WTC11 (cell line): Measurements from ENCODE around the gene DDX11. TPM values are rescaled to one million over a fixed set of nuclear protein-coding genes. Genes with fewer than 3 reads are reported as not detected.
"Not testable (repeated sequence)": the region's sequence is repeated elsewhere in the genome, so short reads cannot be mapped to it uniquely, and the experiment has no call there.

Experiments used
- ATAC-seq: fragments of 200-7000 bp; cut with Tn5 transposase; 2 replicates; pipeline ENCODE4 v1.10.0; 2021; ENCODE audit warnings: mild to moderate bottlenecking, moderate library complexity
- CTCF ChIA-PET: fragments of 300-600 bp; sonication (Branson Sonifier 250); formaldehyde crosslinking; loops from one replicate; lab custom pipeline; 2021; ENCODE audit warnings: antibody characterized with exemption; lab: Charles Lee
- POLR2A ChIA-PET: fragments of 350-600 bp; sonication (Branson Sonifier 250); formaldehyde crosslinking; loops from one replicate; lab custom pipeline; 2021; ENCODE audit warnings: antibody characterized with exemption; lab: Charles Lee
- DNase-seq: peaks from one replicate; pipeline ENCODE4 v3.0.0; 2021; ENCODE audit warnings: low spot score
- H3K27ac Mint-ChIP-seq: 2 replicates; pipeline ENCODE4 v1.8.0; 2021; ENCODE audit warnings: mixed read lengths
- H3K27me3 Mint-ChIP-seq: 2 replicates; pipeline ENCODE4 v1.8.0; 2021; ENCODE audit warnings: low read depth, mild to moderate bottlenecking, moderate library complexity, mixed read lengths
- H3K36me3 Mint-ChIP-seq: 2 replicates; pipeline ENCODE4 v1.8.0; 2021; ENCODE audit warnings: mixed read lengths
- H3K4me1 Mint-ChIP-seq: 2 replicates; pipeline ENCODE4 v1.8.0; 2022; ENCODE audit warnings: mixed read lengths
- H3K4me3 Mint-ChIP-seq: 2 replicates; pipeline ENCODE4 v1.8.0; 2021; ENCODE audit warnings: mild to moderate bottlenecking, moderate library complexity, mixed read lengths
- H3K9me3 Mint-ChIP-seq: 2 replicates; pipeline ENCODE4 v1.8.0; 2021; ENCODE audit warnings: mixed read lengths
- CBFB ChIP-seq: sonication (generic); formaldehyde crosslinking; IDR thresholded peaks from 2 replicates; pipeline ENCODE4 v1.8.1; 2022; ENCODE audit warnings: mild to moderate bottlenecking, low read depth, missing genetic modification reagents
- ETV6 ChIP-seq: sonication (generic); formaldehyde crosslinking; IDR thresholded peaks from 2 replicates; pipeline ENCODE4 v1.8.1; 2022; ENCODE audit warnings: mild to moderate bottlenecking, missing genetic modification reagents
- GRHL2 ChIP-seq: fragments of 250-450 bp; sonication (Bioruptor Pico); IDR thresholded peaks from 2 replicates; pipeline ENCODE4 v1.8.0; 2022; ENCODE audit warnings: mild to moderate bottlenecking, moderate library complexity; ENCODE audit not compliant: insufficient replicate concordance, severe bottlenecking
- MXD4 ChIP-seq: fragments of 250-450 bp; sonication (Bioruptor Pico); IDR thresholded peaks from 2 replicates; pipeline ENCODE4 v1.8.0; 2021; ENCODE audit warnings: mild to moderate bottlenecking, moderate library complexity, borderline replicate concordance
- ZNF121 ChIP-seq: sonication (generic); formaldehyde crosslinking; IDR thresholded peaks from 2 replicates; pipeline ENCODE4 v1.8.0; 2023; ENCODE audit warnings: missing genetic modification reagents
- total RNA-seq: library from RNA; stranded (reverse); gene quantifications from 3 replicates; pipeline ENCODE4 v1.2.3, GENCODE V29; 2021
- TF ChIP-seq, protein P1 (sequence below): fragments of 200-600 bp; IDR thresholded peaks from 2 replicates; pipeline ENCODE4 v1.8.0; 2022; ENCODE audit warnings: antibody characterized with exemption
- TF ChIP-seq, protein P2 (sequence below): sonication (generic); formaldehyde crosslinking; IDR thresholded peaks from 2 replicates; pipeline ENCODE4 v1.8.1; 2022; ENCODE audit warnings: mild to moderate bottlenecking, missing genetic modification reagents, moderate library complexity, borderline replicate concordance
- TF ChIP-seq, protein P3 (sequence below): sonication (generic); formaldehyde crosslinking; IDR thresholded peaks from 2 replicates; pipeline ENCODE4 v1.8.1; 2023; ENCODE audit warnings: mild to moderate bottlenecking, missing genetic modification reagents

DDX11 gene
- total RNA-seq, 1 experiment from 2014 or later = 219 TPM

DNA sequence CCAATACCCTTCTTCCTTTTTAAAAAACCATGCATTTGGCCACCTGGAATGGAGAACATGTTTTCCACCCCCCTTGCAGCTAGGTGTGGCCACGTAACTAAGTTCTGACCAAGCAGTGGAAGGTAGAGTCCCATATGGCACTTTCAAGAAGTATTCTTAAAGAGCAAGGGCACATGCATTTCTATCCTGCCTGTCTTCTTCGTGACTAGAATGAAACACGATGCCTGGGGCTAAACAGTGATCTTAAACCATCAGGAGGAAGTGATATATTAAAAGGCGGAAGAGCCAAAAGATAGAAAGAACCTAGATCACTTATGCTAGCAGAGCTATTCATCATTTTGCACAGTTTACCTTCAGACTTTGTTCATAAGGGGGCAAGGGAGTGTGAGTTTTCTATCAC lies 16.0 kb upstream of the DDX11 start (continued):
- TF ChIP-seq GRHL2 (CRISPR knock-in tag) (no peak), CBFB (CRISPR knock-in tag) (no peak), MXD4 (CRISPR knock-in tag) (no peak), ZNF121 (CRISPR knock-in tag) (no peak), ETV6 (no peak)
- TF ChIP-seq, protein P1, sequence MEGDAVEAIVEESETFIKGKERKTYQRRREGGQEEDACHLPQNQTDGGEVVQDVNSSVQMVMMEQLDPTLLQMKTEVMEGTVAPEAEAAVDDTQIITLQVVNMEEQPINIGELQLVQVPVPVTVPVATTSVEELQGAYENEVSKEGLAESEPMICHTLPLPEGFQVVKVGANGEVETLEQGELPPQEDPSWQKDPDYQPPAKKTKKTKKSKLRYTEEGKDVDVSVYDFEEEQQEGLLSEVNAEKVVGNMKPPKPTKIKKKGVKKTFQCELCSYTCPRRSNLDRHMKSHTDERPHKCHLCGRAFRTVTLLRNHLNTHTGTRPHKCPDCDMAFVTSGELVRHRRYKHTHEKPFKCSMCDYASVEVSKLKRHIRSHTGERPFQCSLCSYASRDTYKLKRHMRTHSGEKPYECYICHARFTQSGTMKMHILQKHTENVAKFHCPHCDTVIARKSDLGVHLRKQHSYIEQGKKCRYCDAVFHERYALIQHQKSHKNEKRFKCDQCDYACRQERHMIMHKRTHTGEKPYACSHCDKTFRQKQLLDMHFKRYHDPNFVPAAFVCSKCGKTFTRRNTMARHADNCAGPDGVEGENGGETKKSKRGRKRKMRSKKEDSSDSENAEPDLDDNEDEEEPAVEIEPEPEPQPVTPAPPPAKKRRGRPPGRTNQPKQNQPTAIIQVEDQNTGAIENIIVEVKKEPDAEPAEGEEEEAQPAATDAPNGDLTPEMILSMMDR = no peak
- TF ChIP-seq, protein P2, sequence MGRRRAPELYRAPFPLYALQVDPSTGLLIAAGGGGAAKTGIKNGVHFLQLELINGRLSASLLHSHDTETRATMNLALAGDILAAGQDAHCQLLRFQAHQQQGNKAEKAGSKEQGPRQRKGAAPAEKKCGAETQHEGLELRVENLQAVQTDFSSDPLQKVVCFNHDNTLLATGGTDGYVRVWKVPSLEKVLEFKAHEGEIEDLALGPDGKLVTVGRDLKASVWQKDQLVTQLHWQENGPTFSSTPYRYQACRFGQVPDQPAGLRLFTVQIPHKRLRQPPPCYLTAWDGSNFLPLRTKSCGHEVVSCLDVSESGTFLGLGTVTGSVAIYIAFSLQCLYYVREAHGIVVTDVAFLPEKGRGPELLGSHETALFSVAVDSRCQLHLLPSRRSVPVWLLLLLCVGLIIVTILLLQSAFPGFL (CRISPR knock-in tag) = no peak
- TF ChIP-seq, protein P3, sequence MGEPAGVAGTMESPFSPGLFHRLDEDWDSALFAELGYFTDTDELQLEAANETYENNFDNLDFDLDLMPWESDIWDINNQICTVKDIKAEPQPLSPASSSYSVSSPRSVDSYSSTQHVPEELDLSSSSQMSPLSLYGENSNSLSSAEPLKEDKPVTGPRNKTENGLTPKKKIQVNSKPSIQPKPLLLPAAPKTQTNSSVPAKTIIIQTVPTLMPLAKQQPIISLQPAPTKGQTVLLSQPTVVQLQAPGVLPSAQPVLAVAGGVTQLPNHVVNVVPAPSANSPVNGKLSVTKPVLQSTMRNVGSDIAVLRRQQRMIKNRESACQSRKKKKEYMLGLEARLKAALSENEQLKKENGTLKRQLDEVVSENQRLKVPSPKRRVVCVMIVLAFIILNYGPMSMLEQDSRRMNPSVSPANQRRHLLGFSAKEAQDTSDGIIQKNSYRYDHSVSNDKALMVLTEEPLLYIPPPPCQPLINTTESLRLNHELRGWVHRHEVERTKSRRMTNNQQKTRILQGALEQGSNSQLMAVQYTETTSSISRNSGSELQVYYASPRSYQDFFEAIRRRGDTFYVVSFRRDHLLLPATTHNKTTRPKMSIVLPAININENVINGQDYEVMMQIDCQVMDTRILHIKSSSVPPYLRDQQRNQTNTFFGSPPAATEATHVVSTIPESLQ (CRISPR knock-in tag) = no peak

DNA sequence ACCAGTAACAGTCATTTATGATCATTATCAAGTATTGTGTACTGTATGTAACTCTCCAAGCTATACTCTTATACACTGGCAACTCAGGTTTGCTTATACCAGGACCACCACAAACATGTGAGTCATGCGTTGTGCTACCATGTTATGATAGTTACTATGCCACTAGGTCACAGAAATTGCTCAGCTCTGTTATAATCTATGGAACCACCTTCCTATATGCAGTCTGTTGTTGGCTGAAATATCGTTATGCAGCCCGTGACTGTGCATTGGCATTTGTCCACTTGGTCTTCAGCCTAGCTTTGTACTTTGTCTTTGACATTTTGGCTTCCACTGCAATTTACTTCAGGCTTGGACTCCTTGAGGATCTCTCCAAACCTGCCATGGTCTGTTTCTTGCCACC lies 7.5 kb upstream of the DDX11 start:
- H3K4me1 Mint-ChIP-seq, ATAC-seq, H3K9me3 Mint-ChIP-seq, POLR2A ChIA-PET, H3K36me3 Mint-ChIP-seq, H3K4me3 Mint-ChIP-seq, DNase-seq, H3K27me3 Mint-ChIP-seq, CTCF ChIA-PET, H3K27ac Mint-ChIP-seq: not testable (repeated sequence)

DNA sequence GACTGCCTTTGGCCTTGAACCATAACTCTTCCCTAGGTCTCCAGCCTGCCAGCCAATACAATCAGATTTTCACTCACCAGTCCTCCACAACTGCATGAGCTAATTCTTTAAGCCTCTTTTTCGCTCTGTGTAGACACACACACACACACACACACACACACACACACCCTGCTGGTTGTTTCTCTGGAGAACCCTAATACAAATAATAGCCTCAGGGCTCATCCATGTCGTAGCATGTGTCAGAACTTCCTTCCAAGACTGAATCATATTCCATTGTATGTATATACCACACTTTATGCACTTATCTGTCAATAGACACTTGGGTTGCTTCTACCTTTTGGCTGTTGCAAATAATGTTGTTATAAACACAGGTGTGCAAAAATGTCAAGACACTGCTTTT lies 6.0 kb upstream of the DDX11 start:
- H3K9me3 Mint-ChIP-seq, ATAC-seq, H3K27ac Mint-ChIP-seq, H3K36me3 Mint-ChIP-seq, CTCF ChIA-PET, POLR2A ChIA-PET, H3K27me3 Mint-ChIP-seq, H3K4me3 Mint-ChIP-seq, DNase-seq: not testable (repeated sequence)
- peaks cover 11% of the 10 kb centered on the region for H3K4me1 Mint-ChIP-seq

DNA sequence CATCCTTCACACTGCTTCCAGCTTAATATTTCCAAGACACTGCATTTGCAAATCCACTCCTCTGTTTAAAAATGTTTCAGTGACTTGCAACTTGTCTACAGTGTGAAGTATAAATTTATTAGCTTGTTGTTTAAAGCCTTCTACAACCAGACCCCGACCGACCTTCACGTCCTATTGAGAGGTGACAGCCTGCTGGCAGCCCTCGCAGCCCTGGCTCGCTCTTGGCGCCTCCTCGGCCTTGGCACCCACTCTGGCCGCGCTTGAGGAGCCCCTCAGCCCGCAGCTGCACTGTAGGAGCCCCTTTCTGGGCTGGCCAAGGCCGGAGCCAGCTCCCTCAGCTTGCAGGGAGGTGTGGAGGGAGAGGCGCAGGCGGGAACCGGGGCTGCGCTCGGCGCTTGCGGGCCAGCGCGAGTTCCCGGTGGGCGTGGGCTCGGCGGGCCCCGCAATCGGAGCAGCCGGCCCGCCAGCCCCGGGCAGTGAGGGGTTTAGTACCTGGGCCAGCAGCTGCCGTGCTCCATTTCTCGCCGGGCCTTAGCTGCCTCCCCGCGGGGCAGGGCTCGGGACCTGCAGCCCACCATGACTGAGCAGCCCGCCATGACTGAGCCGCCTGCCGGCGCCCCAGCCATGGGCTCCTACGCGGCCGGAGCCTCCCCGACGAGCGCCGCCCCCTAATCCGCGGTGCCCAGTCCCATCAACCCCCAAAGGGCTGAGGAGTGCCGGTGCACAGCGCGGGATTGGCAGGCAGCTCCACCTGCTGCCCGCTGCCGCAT lies 2.5 kb upstream of the DDX11 start:
- H3K4me1 Mint-ChIP-seq = peaks cover 28% of the 10 kb centered on the region
- DNase-seq, H3K36me3 Mint-ChIP-seq, CTCF ChIA-PET, H3K9me3 Mint-ChIP-seq, H3K4me3 Mint-ChIP-seq, POLR2A ChIA-PET, H3K27ac Mint-ChIP-seq, H3K27me3 Mint-ChIP-seq, ATAC-seq: not testable (repeated sequence)

DNA sequence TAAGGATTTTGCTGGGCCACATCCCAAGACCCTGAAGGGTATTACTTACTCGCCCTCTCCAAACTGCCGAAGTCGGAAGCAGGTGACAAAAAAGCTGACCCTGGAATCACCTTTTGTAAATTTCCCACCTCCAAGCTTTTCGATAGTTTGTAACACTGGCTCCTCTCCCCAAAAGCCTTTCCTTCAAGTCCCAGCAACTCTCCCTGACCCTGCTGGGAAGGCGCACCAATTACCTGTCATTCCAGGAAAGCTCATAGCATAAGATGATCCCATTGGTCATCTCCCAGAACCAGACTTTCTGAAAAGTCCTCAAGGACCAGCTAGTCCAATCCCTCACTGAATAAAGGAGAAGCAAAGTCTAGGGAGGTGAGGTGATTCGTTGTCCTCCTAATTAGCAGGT lies 698 bp upstream of the DDX11 start:
- POLR2A ChIA-PET, H3K9me3 Mint-ChIP-seq, CTCF ChIA-PET, H3K36me3 Mint-ChIP-seq, H3K27ac Mint-ChIP-seq, H3K27me3 Mint-ChIP-seq, DNase-seq: not testable (repeated sequence)
- H3K4me1 Mint-ChIP-seq = peaks cover 37% of the 10 kb centered on the region
- ATAC-seq = peak; percentile 11
- peak overlapping the region; percentile 93 for H3K4me3 Mint-ChIP-seq
